Measurements from ENCODE around the gene RALGDS. TPM values are rescaled to one million over a fixed set of nuclear protein-coding genes. Genes with fewer than 3 reads are reported as not detected.

Gene RALGDS
- total and polyA plus RNA-seq, 2 experiments from 2014 or later, result 8.6 to 20.3 TPM

DNA sequence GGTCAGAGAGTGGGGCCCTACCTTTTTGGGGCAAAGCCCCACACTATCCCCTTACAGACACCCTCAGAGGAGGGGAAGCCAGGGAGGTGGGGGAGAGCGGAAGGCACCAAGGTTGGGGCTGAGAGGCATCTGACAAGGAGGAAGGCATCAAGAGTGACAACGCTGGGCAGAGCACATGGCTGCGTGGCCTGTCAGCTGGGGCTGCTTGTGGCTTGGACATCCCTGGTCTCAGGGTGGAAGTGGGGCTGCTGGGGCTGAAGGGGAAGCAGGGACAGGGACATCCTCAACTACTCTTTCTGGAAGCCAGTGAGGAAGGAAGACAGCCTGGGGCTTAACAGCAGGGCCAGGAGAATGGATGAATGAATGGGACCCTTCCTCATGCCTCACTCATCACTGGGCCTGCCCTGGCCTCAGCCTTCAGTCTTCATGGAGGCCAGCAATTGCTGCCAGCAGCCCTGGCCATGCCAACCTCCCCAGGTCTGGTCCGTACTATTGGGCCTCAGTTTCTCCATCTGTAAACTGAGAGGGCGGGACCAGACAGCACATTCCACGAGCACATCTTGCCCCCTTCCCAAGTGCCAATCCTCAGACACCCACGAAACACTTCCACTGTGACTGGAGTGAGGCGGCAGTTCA, 993 bp upstream of the RALGDS start:
- Histone ChIP-seq H2AFZ (no peak overlapping the region), H3K79me2 (replicated peaks; ENCODE audit: insufficient read depth) (no peaks in the 10 kb centered on the region), H4K20me1 (replicated peaks; ENCODE audit: insufficient read depth) (peaks cover 4% of the 10 kb centered on the region; the same call in 1 of the 2 replicates), H3K27ac (ENCODE audit: low read depth) (no peak overlapping the region), H3K27me3 (ENCODE audit: insufficient read depth) (peaks cover 40% of the 10 kb centered on the region; the same call in 1 of the 2 replicates), H3K9me2 (ENCODE audit: insufficient read depth) (no peaks in the 10 kb centered on the region), H3K4me1 (ENCODE audit: insufficient read depth) (no peaks in the 10 kb centered on the region; the same call in 1 of the 2 replicates), H3F3A (replicated peaks; ENCODE audit: low read depth) (0 out of 2 replicates have a peak, but pooled peaks cover 2% of the 10 kb centered on the region), H3K36me3 (ENCODE audit: insufficient read depth) (no peaks in the 10 kb centered on the region), H3K4me3 (no peak overlapping the region), H3K4me2 (no peak overlapping the region)
- ATAC-seq, result no peak
- Mint-ChIP-seq H3K36me3 (ENCODE audit: low read depth) (no peaks in the 10 kb centered on the region), H3K9me3 (no peaks in the 10 kb centered on the region; the same call in 2 of the 3 replicates), H3K27ac (no peak overlapping the region), H3K4me1 (peaks cover 16% of the 10 kb centered on the region), H3K27me3 (ENCODE audit: insufficient read depth, low read depth, poor library complexity) (peaks cover 48% of the 10 kb centered on the region), H3K4me3 (peak overlapping the region; percentile 46)
- no peak for TF ChIP-seq POLR2AphosphoS5 (IDR thresholded peaks at IDR 0.05; ENCODE audit: low read depth)
- no peak for DNase-seq (ENCODE audit: low spot score)

- H3K27ac ChIP-seq (ENCODE audit: low read depth), result no peak overlapping the region
- H3K9me2 ChIP-seq (ENCODE audit: insufficient read depth), result no peaks in the 10 kb centered on the region
- peaks cover 18% of the 10 kb centered on the region for H3K4me1 Mint-ChIP-seq
- H3K27me3 ChIP-seq (ENCODE audit: insufficient read depth), result peaks cover 41% of the 10 kb centered on the region; the same call in 1 of the 2 replicates
- peak overlapping the region; percentile 74 for H3K4me3 Mint-ChIP-seq
- no peak overlapping the region for H3K27ac Mint-ChIP-seq
- ATAC-seq, result peak; percentile 49
- no peak overlapping the region for H2AFZ ChIP-seq
- H3K4me1 ChIP-seq (ENCODE audit: insufficient read depth), result no peaks in the 10 kb centered on the region; the same call in 1 of the 2 replicates
- peak overlapping the region; percentile 86 for H3K4me2 ChIP-seq
- DNase-seq (ENCODE audit: low spot score), result peak; percentile 35
- no peaks in the 10 kb centered on the region; the same call in 2 of the 3 replicates for H3K9me3 Mint-ChIP-seq
- peaks cover 43% of the 10 kb centered on the region for H3K27me3 Mint-ChIP-seq (ENCODE audit: insufficient read depth, low read depth, poor library complexity)
- no peaks in the 10 kb centered on the region for H3K36me3 Mint-ChIP-seq (ENCODE audit: low read depth)
- peak overlapping the region; percentile 79 for H3K4me3 ChIP-seq
- 0 out of 2 replicates have a peak, but pooled peaks cover 2% of the 10 kb centered on the region for H3F3A ChIP-seq (replicated peaks; ENCODE audit: low read depth)
- no peaks in the 10 kb centered on the region for H3K79me2 ChIP-seq (replicated peaks; ENCODE audit: insufficient read depth)
- peaks cover 4% of the 10 kb centered on the region; the same call in 1 of the 2 replicates for H4K20me1 ChIP-seq (replicated peaks; ENCODE audit: insufficient read depth)
- no peaks in the 10 kb centered on the region for H3K36me3 ChIP-seq (ENCODE audit: insufficient read depth)
- no peak for TF ChIP-seq ZNF462 (CRISPR knock-in tag; IDR thresholded peaks at IDR 0.05)
- TF ChIP-seq, protein P1, sequence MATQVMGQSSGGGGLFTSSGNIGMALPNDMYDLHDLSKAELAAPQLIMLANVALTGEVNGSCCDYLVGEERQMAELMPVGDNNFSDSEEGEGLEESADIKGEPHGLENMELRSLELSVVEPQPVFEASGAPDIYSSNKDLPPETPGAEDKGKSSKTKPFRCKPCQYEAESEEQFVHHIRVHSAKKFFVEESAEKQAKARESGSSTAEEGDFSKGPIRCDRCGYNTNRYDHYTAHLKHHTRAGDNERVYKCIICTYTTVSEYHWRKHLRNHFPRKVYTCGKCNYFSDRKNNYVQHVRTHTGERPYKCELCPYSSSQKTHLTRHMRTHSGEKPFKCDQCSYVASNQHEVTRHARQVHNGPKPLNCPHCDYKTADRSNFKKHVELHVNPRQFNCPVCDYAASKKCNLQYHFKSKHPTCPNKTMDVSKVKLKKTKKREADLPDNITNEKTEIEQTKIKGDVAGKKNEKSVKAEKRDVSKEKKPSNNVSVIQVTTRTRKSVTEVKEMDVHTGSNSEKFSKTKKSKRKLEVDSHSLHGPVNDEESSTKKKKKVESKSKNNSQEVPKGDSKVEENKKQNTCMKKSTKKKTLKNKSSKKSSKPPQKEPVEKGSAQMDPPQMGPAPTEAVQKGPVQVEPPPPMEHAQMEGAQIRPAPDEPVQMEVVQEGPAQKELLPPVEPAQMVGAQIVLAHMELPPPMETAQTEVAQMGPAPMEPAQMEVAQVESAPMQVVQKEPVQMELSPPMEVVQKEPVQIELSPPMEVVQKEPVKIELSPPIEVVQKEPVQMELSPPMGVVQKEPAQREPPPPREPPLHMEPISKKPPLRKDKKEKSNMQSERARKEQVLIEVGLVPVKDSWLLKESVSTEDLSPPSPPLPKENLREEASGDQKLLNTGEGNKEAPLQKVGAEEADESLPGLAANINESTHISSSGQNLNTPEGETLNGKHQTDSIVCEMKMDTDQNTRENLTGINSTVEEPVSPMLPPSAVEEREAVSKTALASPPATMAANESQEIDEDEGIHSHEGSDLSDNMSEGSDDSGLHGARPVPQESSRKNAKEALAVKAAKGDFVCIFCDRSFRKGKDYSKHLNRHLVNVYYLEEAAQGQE (IDR thresholded peaks at IDR 0.05; ENCODE audit: unreplicated experiment), result no peak
- TF ChIP-seq CREB1 (CRISPR knock-in tag; IDR thresholded peaks at IDR 0.05; ENCODE audit: low read depth), result no peak
- TF ChIP-seq, protein P2, sequence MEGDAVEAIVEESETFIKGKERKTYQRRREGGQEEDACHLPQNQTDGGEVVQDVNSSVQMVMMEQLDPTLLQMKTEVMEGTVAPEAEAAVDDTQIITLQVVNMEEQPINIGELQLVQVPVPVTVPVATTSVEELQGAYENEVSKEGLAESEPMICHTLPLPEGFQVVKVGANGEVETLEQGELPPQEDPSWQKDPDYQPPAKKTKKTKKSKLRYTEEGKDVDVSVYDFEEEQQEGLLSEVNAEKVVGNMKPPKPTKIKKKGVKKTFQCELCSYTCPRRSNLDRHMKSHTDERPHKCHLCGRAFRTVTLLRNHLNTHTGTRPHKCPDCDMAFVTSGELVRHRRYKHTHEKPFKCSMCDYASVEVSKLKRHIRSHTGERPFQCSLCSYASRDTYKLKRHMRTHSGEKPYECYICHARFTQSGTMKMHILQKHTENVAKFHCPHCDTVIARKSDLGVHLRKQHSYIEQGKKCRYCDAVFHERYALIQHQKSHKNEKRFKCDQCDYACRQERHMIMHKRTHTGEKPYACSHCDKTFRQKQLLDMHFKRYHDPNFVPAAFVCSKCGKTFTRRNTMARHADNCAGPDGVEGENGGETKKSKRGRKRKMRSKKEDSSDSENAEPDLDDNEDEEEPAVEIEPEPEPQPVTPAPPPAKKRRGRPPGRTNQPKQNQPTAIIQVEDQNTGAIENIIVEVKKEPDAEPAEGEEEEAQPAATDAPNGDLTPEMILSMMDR (conservative IDR thresholded peaks at IDR 0.05; ENCODE audit: low read depth in 2 of 2), result no peak
- TF ChIP-seq ZNF114 (CRISPR knock-in tag; IDR thresholded peaks at IDR 0.05), result no peak
- no peak for TF ChIP-seq NANOG (IDR thresholded peaks at IDR 0.05; ENCODE audit: borderline replicate concordance)
- no peak for TF ChIP-seq STAT1 (IDR thresholded peaks at IDR 0.05; ENCODE audit: unreplicated experiment)
- no peak for TF ChIP-seq POLR2AphosphoS5 (IDR thresholded peaks at IDR 0.05; ENCODE audit: low read depth)
These were observed 391 bp downstream of the RALGDS start for GRCh38 chr9:133120501-133121197.
